ENCODE data around the gene PRR15L. TPM values are rescaled to one million over a fixed set of nuclear protein-coding genes. Genes with fewer than 3 reads are reported as not detected.

PRR15L gene
- total RNA-seq, 1 experiment from 2014 or later: not detected

DNA sequence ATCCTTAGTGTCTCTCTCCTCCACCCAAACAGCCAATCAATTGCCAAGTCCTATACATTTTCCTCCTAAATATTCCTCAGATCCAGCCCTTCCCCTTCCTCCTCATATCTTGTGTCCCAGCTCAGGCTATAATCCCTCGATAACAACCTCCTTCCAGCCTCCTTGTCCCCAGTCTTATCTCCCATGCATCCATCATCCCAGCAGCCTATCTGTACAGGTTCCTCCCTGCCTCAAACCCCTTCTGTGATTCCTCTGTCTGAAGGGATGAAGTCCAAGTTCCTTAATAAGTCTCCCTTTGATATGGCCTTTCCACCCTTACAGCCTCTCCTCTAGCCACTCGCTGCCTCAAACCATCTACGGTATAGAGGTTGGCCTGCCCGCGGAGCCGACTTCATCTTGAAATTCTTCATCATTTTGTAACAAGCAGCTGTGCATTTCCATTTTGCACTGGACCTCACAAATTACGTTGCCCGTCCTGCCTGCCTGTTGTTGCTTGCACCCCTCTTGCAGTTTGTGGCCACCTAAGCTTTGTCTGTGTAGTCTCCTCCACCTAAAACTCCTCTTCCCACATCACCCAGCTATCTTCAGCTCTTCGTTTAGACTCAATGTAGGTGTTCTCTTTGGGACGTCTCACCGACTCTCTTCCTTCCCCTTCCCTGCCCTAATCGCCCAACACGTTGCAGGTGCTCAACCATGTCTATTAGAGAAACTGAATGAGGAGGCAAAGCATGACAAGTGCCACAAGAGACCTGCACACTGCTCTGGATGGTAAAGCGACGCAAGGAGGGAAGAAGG, 12.4 kb upstream of the PRR15L start:
- H2AK5ac ChIP-seq (ENCODE audit: insufficient read length, low read length): no peak overlapping the region
- peak overlapping the region; percentile 65 for H3K4me2 ChIP-seq (ENCODE audit: insufficient read depth, insufficient read length, low read length)
- no peaks in the 10 kb centered on the region for H3K79me2 ChIP-seq (ENCODE audit: insufficient read depth, low read length)
- no CpG with 5 or more reads among the region's 15 CpGs for WGBS (ENCODE audit: extremely low coverage, insufficient read length, low lambda C conversion rate)
- H3K27me3 ChIP-seq (ENCODE audit: insufficient read depth, low read length): no peaks in the 10 kb centered on the region
- no peak overlapping the region for H2BK5ac ChIP-seq (ENCODE audit: insufficient read length, low read length)
- H3K4me3 Mint-ChIP-seq: peak overlapping the region; percentile 31 to 40; a peak in 4 of 5 replicates
- H4K5ac ChIP-seq (ENCODE audit: insufficient read length, low read depth, low read length): no peak overlapping the region
- H3T11ph ChIP-seq (ENCODE audit: low read length): no peak overlapping the region
- H3K4me1 ChIP-seq (ENCODE audit: insufficient read depth, low read length): no peaks in the 10 kb centered on the region
- no peak overlapping the region for H2BK120ac ChIP-seq (ENCODE audit: low read depth, low read length, poor library complexity, severe bottlenecking)
- H4K20me1 ChIP-seq (ENCODE audit: control insufficient read depth, insufficient read depth, insufficient read length): no peaks in the 10 kb centered on the region
- no peak overlapping the region for H4K8ac ChIP-seq (replicated peaks; ENCODE audit: insufficient read length, low read depth, low read length)
- no peak overlapping the region for H4K91ac ChIP-seq (ENCODE audit: insufficient read length, low read depth, low read length)
- no peak overlapping the region for H3K23ac ChIP-seq (ENCODE audit: insufficient read length, low read depth, low read length)
- no peak overlapping the region for H2BK15ac ChIP-seq (ENCODE audit: low read depth, low read length)
- H3K27ac Mint-ChIP-seq: no peak overlapping the region
- no peak overlapping the region for H3K9ac ChIP-seq (ENCODE audit: extremely low read depth, insufficient read length, low read length)
- no peak for DNase-seq
- no peaks in the 10 kb centered on the region for H3K79me1 ChIP-seq (ENCODE audit: insufficient read depth, low read depth, low read length, poor library complexity, severe bottlenecking)
- peaks cover 2% of the 10 kb centered on the region for H3K23me2 ChIP-seq (ENCODE audit: insufficient read length, low read depth, low read length, poor library complexity, severe bottlenecking)
- peak overlapping the region; percentile 91 for H2AFZ ChIP-seq (ENCODE audit: low read length)
- H3K27me3 Mint-ChIP-seq (ENCODE audit: low read depth): peaks cover 11% of the 10 kb centered on the region; the same call in 1 of the 2 replicates
- H3K56ac ChIP-seq (ENCODE audit: insufficient read length, low read depth, low read length): no peak overlapping the region
- peaks cover 9 to 13% of the 10 kb centered on the region in 2 experiments for H3K4me1 Mint-ChIP-seq
- no peak overlapping the region for H3K14ac ChIP-seq (ENCODE audit: insufficient read depth, low read length)
- no peak overlapping the region for H3K4ac ChIP-seq (ENCODE audit: low read depth, low read length)
- H3K27ac ChIP-seq (ENCODE audit: insufficient read length, low read depth, low read length): no peak overlapping the region
- H3K18ac ChIP-seq (ENCODE audit: insufficient read length, low read depth, low read length): no peak overlapping the region
- H3K9me3 Mint-ChIP-seq: no peaks in the 10 kb centered on the region
- H2BK20ac ChIP-seq (ENCODE audit: low read depth, low read length, poor library complexity, severe bottlenecking): no peak overlapping the region
- peaks cover 8 to 22% (median 20%) of the 10 kb centered on the region in 3 experiments; a peak in 6 of 7 replicates for H3K36me3 Mint-ChIP-seq (ENCODE audit: insufficient read depth in 1 of 3, low read depth in 3 of 3)
- H2BK12ac ChIP-seq (ENCODE audit: insufficient read length, low read depth, low read length): no peak overlapping the region
- TF ChIP-seq, protein P1, sequence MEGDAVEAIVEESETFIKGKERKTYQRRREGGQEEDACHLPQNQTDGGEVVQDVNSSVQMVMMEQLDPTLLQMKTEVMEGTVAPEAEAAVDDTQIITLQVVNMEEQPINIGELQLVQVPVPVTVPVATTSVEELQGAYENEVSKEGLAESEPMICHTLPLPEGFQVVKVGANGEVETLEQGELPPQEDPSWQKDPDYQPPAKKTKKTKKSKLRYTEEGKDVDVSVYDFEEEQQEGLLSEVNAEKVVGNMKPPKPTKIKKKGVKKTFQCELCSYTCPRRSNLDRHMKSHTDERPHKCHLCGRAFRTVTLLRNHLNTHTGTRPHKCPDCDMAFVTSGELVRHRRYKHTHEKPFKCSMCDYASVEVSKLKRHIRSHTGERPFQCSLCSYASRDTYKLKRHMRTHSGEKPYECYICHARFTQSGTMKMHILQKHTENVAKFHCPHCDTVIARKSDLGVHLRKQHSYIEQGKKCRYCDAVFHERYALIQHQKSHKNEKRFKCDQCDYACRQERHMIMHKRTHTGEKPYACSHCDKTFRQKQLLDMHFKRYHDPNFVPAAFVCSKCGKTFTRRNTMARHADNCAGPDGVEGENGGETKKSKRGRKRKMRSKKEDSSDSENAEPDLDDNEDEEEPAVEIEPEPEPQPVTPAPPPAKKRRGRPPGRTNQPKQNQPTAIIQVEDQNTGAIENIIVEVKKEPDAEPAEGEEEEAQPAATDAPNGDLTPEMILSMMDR (conservative IDR thresholded peaks at IDR 0.05): no peak
- no peaks in the 10 kb centered on the region for H3K9me3 ChIP-seq (ENCODE audit: control insufficient read depth, low read depth, low read length)
